HG03442 (cell line): ENCODE data around the gene PCDHA3.
"Not testable (repeated sequence)": the region's sequence is repeated elsewhere in the genome, so short reads cannot be mapped to it uniquely, and the experiment has no call there.

Experiments used
- ATAC-seq: cut with Tn5 transposase; IDR thresholded peaks from one replicate; pipeline ENCODE4 v1.9.1; 2021; ENCODE audit warnings: mild to moderate bottlenecking, moderate library complexity; ENCODE audit not compliant: unreplicated experiment

The PCDHA3 gene

GRCh38 chr5:140808889-140809291 lies 8.0 kb downstream of the PCDHA3 start:
- ATAC-seq, result no peak

GRCh38 chr5:140821375-140822280 lies 20.8 kb downstream of the PCDHA3 start, which contains the start of gene PCDHA5:
PCDHA5 (plus strand) TSS chr5:140821613.
- ATAC-seq, result no peak

GRCh38 chr5:140822281-140822629 lies 21.4 kb downstream of the PCDHA3 start:
- no peak for ATAC-seq

- ATAC-seq, result not testable (repeated sequence)
Observed at GRCh38 chr5:140822969-140823368, 22.1 kb downstream of the PCDHA3 start.

- ATAC-seq, result no peak
Observed at GRCh38 chr5:140823475-140823874, 22.6 kb downstream of the PCDHA3 start.

- no peak for ATAC-seq
Observed at GRCh38 chr5:140827704-140828361, 27.0 kb downstream of the PCDHA3 start, which contains the start of gene PCDHA6. PCDHA6 (plus strand) TSS chr5:140827960; CDS start chr5:140828092, 132 bp downstream.

- ATAC-seq, result no peak
Observed at GRCh38 chr5:140828362-140828737, 27.5 kb downstream of the PCDHA3 start.

GRCh38 chr5:140829511-140830501 lies 28.9 kb downstream of the PCDHA3 start:
- not testable (repeated sequence) for ATAC-seq

- no peak for ATAC-seq
Observed at GRCh38 chr5:140833993-140834392, 33.1 kb downstream of the PCDHA3 start, which contains the start of gene PCDHA7. PCDHA7 (plus strand) TSS chr5:140834269; CDS start chr5:140834384, 115 bp downstream.

- not testable (repeated sequence) for ATAC-seq
Observed at GRCh38 chr5:140834439-140835008, 33.7 kb downstream of the PCDHA3 start.

GRCh38 chr5:140835622-140836510 lies 35.0 kb downstream of the PCDHA3 start:
- no peak for ATAC-seq

- ATAC-seq, result no peak
Observed at GRCh38 chr5:140840978-140841962, 40.4 kb downstream of the PCDHA3 start, which contains the start of gene PCDHA8. PCDHA8 (plus strand) TSS chr5:140841187; CDS start chr5:140841322, 135 bp downstream.

GRCh38 chr5:140842798-140843733 lies 42.2 kb downstream of the PCDHA3 start:
- ATAC-seq, result no peak

GRCh38 chr5:140848139-140849102 lies 47.6 kb downstream of the PCDHA3 start, which contains the start of gene PCDHA9:
PCDHA9 (plus strand) TSS chr5:140848382; CDS start chr5:140848496, 114 bp downstream.
- ATAC-seq, result not testable (repeated sequence)

GRCh38 chr5:140849831-140850634 lies 49.2 kb downstream of the PCDHA3 start:
- not testable (repeated sequence) for ATAC-seq
